ENCODE results near the gene BRD7.

GRCh38 chr16:50386139-50386538 lies 17.4 kb upstream of the BRD7 start:
- TF ChIP-seq POLR2A (IDR thresholded peaks at IDR 0.05) = no peak
- no peak for TF ChIP-seq CTCF (IDR thresholded peaks at IDR 0.05)

All from Peyer's patch (tissue), 4 donors.